GM21367 (cell line): ENCODE results near the gene MEDAG.

Experiments used
- ATAC-seq: cut with Tn5 transposase; IDR thresholded peaks from one replicate; pipeline ENCODE4 v1.9.1; 2021; ENCODE audit not compliant: unreplicated experiment

MEDAG gene

GRCh38 chr13:30936971-30937370 lies 30.9 kb downstream of the MEDAG start:
- ATAC-seq = no peak

- ATAC-seq = no peak
Observed at GRCh38 chr13:30943881-30944280, 37.8 kb downstream of the MEDAG start.

DNA sequence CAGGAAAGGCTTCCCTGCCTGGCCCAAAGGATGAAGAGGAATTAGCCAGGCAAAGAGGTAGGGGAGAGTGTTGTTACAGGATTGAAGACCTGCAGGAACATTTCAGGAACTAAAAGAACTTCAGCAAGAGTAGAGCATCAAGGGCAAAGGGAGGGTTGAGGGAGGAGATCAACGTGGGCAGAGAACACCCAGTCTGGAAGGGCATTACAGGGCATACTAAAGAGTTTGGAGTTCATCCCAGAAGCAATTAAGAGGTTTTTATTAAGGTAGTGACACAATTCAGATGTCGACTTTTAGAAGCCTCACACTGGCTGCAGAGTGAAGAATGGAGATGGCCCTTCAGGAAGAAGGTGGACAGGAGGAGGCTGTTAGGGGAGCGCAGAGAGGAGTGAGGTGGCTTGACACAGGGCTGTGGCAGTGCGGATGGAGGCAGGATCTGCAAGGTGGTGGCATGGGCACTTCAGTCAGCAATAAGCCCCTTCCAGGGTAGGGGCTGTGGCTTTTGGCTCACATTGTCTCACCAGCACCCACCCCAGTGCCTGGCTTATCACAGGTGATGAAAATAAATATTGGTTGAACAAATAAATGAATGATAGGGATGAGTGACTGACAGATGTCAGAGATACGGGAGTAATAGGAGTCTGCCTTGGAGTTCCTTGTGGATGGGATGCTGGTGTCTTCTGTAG lies 51.3 kb downstream of the MEDAG start:
- ATAC-seq = no peak

DNA sequence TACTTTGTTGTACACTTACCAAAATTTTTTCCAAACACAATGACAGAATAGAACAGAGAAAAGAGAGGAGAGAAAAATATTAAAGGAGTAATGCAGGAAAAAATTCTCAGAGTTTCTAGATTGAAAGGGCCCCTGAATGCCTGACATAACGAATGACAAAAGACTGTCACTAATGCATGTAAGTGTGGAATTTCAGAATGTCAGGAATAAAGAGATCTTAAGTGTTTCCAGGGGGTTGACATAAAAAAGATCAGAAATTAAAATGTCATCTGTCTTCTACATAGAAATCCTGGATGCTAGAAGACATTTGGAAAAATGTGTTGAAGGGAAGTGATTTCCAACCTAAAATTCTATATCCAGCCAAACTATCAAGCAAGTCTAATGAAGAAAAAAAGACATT lies 53.6 kb downstream of the MEDAG start:
- ATAC-seq = no peak

DNA sequence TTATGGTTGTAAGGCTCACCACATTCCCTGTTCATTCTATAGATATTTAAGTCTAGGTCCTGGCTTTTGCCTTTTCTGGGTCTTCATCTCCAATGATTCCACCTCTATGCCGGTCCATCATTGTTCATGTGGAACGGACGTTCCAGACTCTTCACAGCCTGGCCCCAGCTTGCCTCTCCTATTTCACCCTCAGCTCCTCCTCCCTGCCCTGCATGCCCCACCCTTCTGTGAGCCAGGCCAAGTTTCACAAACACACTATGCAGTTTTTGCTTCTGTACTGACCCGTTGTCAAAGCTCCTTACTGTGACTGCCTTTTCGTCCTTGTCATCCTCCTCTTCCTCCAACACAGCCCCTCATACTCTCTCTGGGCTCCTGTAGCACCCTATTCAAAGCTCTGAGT lies 57.7 kb downstream of the MEDAG start:
- no peak for ATAC-seq

DNA sequence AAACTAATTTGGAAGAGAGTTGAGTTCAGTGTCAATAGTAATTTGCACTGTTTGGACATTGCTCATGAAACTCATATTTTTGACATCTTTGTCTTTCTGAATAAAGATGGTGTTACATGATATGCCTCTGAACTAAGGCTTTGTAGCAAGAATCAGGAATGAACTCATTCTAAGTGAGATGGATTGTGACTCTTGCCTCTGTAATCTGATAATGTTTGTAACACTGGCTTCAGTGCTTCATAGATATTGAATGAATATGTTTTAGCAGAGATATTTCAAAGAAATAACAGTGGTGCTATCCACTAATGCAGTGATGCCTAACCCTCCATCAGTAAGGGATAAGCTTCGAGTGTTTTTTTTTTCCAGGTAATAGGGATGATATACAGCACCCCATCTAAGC lies 59.3 kb downstream of the MEDAG start:
- no peak for ATAC-seq

- ATAC-seq = no peak
Observed at GRCh38 chr13:30966101-30966500, 60.0 kb downstream of the MEDAG start.

DNA sequence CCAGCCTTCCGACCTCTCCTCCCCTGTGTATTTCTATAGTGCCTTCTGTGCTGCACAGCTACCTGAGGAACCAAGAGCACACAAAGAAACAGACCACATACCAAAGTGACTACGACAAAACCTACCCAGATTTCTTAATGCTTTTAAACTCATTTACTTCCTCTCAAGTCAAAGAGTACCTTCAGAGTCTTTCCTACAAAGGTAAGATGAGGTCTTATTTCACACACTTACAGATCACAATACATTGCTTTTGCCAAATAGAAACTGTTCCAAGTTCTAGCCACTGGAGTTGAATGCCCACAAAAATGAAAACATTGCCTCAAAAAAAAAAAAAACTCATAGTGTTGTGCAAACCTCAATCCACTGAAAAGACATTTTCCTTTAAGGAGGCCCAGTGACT lies 62.8 kb downstream of the MEDAG start:
- no peak for ATAC-seq

- no peak for ATAC-seq
Observed at GRCh38 chr13:30971575-30971974, 65.5 kb downstream of the MEDAG start.

DNA sequence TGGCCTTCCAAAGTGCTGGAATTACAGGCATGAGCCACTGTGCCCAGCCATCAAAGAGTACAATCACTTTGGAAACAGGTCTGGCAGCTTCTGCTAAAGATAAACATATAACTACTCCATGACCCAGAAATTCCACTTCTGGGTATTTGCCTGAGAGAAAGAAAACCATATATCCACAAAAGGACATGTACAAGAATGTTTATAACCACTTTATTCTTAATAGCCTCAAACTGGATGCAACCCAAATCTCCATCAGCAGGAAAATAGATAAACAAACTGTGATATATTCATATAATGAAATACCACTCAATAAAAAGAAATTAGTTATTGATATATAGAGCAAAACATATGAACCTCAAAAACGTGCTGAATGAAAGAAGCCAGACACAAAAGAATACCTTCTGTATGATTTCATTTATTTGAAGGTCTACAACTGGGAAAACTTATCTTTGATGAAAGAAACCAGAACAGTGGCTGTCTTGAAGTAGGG lies 66.9 kb downstream of the MEDAG start:
- no peak for ATAC-seq

DNA sequence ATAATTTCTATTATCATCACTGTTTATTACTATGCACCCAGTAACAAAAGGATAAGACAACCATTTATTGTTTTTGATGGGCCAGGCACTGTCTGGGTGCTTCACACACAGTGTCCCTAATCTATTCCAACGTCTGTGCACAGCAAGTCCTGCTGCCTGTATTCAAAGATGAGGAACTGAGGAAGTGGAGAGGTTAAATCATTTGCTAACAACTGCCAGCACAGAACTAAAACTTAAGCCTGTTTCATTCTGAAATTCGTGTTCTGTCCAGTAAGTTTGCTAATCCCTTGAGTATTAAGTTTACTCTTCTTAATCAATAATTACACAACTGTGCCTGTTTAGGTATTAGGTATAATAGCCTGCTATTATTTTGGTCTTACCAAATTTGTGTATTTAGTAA lies 68.3 kb downstream of the MEDAG start:
- no peak for ATAC-seq
